NCI-H2081 (cell line): ENCODE measurements around the gene TSHZ3.

Experiments used
- DNase-seq, 2 experiments: peaks; one replicate each; lab custom pipeline; 2025; lab: John Stamatoyannopoulos, UW

The TSHZ3 gene

GRCh38 chr19:31226151-31226935 is 122.9 kb downstream of the TSHZ3 start:
- DNase-seq: no peak
